MCF 10A (cell line): ENCODE data around the gene MOGAT3. TPM values are rescaled to one million over a fixed set of nuclear protein-coding genes. Genes with fewer than 3 reads are reported as not detected.
A peak's percentile ranks its signal among the peaks of the same experiment; 100 is the strongest.

Experiments
- BruUV-seq: library from RNA; stranded (reverse); fragments of 400-500 nt; replicated peaks from 2 replicates; lab custom pipeline; 2021; lab: Mats Ljungman, UMichigan
- CTCF ChIA-PET: fragments of 300-600 bp; sonication (Branson Sonifier 250); formaldehyde crosslinking; extraction: SDS; loops from one replicate; lab custom pipeline; 2021; ENCODE audit warnings: antibody characterized with exemption, inconsistent platforms; lab: Yijun Ruan, JAX
- POLR2A ChIA-PET: fragments of 300-600, 350-650 bp; sonication (Branson Sonifier 250); formaldehyde crosslinking; extraction: SDS; loops from one replicate; lab custom pipeline; 2020; ENCODE audit warnings: antibody characterized with exemption, inconsistent platforms; lab: Yijun Ruan, JAX
- DNase-seq: peaks from one replicate; pipeline ENCODE4 v3.0.0-alpha.2; 2018; ENCODE audit not compliant: unreplicated experiment
- H3K27ac Mint-ChIP-seq: one replicate; pipeline ENCODE4 v1.8.0; 2022; ENCODE audit warnings: mild to moderate bottlenecking, low read depth, mixed read lengths; ENCODE audit not compliant: unreplicated experiment
- H3K27me3 Mint-ChIP-seq: one replicate; pipeline ENCODE4 v1.8.0; 2022; ENCODE audit warnings: mixed read lengths; ENCODE audit not compliant: insufficient read depth, unreplicated experiment
- H3K36me3 Mint-ChIP-seq: one replicate; pipeline ENCODE4 v1.8.0; 2022; ENCODE audit warnings: mild to moderate bottlenecking, moderate library complexity, mixed read lengths; ENCODE audit not compliant: insufficient read depth, unreplicated experiment
- H3K4me1 Mint-ChIP-seq: one replicate; pipeline ENCODE4 v1.8.0; 2022; ENCODE audit warnings: mixed read lengths; ENCODE audit not compliant: insufficient read depth, unreplicated experiment
- H3K4me3 Mint-ChIP-seq: one replicate; pipeline ENCODE4 v1.8.0; 2022; ENCODE audit warnings: mild to moderate bottlenecking, moderate library complexity, mixed read lengths; ENCODE audit not compliant: unreplicated experiment
- H3K9me3 Mint-ChIP-seq: one replicate; pipeline ENCODE4 v1.8.0; 2022; ENCODE audit warnings: mixed read lengths; ENCODE audit not compliant: unreplicated experiment
- CTCF ChIP-seq: fragments of 200-600 bp; IDR thresholded peaks from one replicate; pipeline ENCODE4 v1.8.0; 2022; ENCODE audit warnings: antibody characterized with exemption, mild to moderate bottlenecking; ENCODE audit not compliant: unreplicated experiment
- intact Hi-C: fragments of 100-400 bp; cut with micrococcal nuclease; formaldehyde crosslinking; loops from 2 replicates; pipeline ENCODE4 v1.14.1; 2022
- total RNA-seq: library from RNA; stranded (reverse); gene quantifications from 2 replicates; pipeline ENCODE4 v1.2.3, GENCODE V29; 2022

The MOGAT3 gene
- total RNA-seq, 1 experiment from 2014 or later, result not detected

- H3K9me3 Mint-ChIP-seq, result no peaks in the 10 kb centered on the region
- H3K4me1 Mint-ChIP-seq, result peaks cover 35% of the 10 kb centered on the region
- intact Hi-C loops, result no loop called here
- H3K27ac Mint-ChIP-seq, result peak overlapping the region; percentile 11
- peaks cover 34% of the 10 kb centered on the region for H3K36me3 Mint-ChIP-seq
- peaks cover 17% of the 10 kb centered on the region for H3K27me3 Mint-ChIP-seq
- DNase-seq, result no peak
- ChIA-PET CTCF (interaction anchor here (0.6 to 6.6 kb wide), 10 partner anchors 12 to 93 kb away, joined by 3 to 70 read pairs (median 4); partner anchors contain the start of gene FIS1), POLR2A (interaction anchor here (0.6 to 3.5 kb wide), 7 partner anchors 9 to 531 kb away, joined by 3 to 28 read pairs (median 5); partner anchors contain the start of genes PLOD3, TRIM56 and VGF)
- no peak for TF ChIP-seq CTCF
- peak overlapping the region; percentile 42 for H3K4me3 Mint-ChIP-seq
- BruUV-seq, result no TSS peak
These were observed 44.6 kb downstream of the MOGAT3 start for GRCh38 chr7:101156277-101156676.

- H3K36me3 Mint-ChIP-seq, result peaks cover 34% of the 10 kb centered on the region
- TF ChIP-seq CTCF, result no peak
- peak overlapping the region; percentile 87 for H3K27ac Mint-ChIP-seq
- no TSS peak for BruUV-seq
- DNase-seq, result no peak
- peaks cover 17% of the 10 kb centered on the region for H3K27me3 Mint-ChIP-seq
- H3K9me3 Mint-ChIP-seq, result no peaks in the 10 kb centered on the region
- POLR2A ChIA-PET, result interaction anchor here (0.6 to 3.5 kb wide), 16 partner anchors 10 to 1719 kb away, joined by 3 to 28 read pairs (median 4); partner anchors contain the start of genes PLOD3, SERPINE1, TRIM56 and VGF
- H3K4me1 Mint-ChIP-seq, result peaks cover 35% of the 10 kb centered on the region
- CTCF ChIA-PET, result interaction anchor here (0.6 to 6.6 kb wide), 11 partner anchors 13 to 145 kb away, joined by 3 to 70 read pairs (median 4); no protein-coding TSS in a partner anchor
- intact Hi-C loops, result no loop called here
- H3K4me3 Mint-ChIP-seq, result peak overlapping the region; percentile 82
These were observed 45.5 kb downstream of the MOGAT3 start for GRCh38 chr7:101155303-101155702.

GRCh38 chr7:101154693-101155102 lies 46.1 kb downstream of the MOGAT3 start:
- no peak for TF ChIP-seq CTCF
- Mint-ChIP-seq H3K9me3 (no peaks in the 10 kb centered on the region), H3K27me3 (peaks cover 17% of the 10 kb centered on the region), H3K4me3 (peak overlapping the region; percentile 82), H3K36me3 (peaks cover 29% of the 10 kb centered on the region), H3K27ac (peak overlapping the region; percentile 87), H3K4me1 (peaks cover 29% of the 10 kb centered on the region)
- ChIA-PET POLR2A (interaction anchor here (0.7 to 3.5 kb wide), 16 partner anchors 10 to 1719 kb away, joined by 3 to 28 read pairs (median 4); partner anchors contain the start of genes PLOD3, SERPINE1, TRIM56 and VGF), CTCF (interaction anchor here (0.6 to 6.6 kb wide), 8 partner anchors 12 to 128 kb away, joined by 3 to 70 read pairs (median 7); no protein-coding TSS in a partner anchor)
- BruUV-seq, result no TSS peak
- no peak for DNase-seq
- intact Hi-C loops, result no loop called here

GRCh38 chr7:101153969-101154692 lies 46.7 kb downstream of the MOGAT3 start, which contains the start of gene AP1S1:
AP1S1 (plus strand) TSS chr7:101154476; CDS start chr7:101154515, 39 bp downstream.
- peak; percentile 93 for DNase-seq
- ChIA-PET CTCF (interaction anchor here (0.8 to 6.6 kb wide), 4 partner anchors 12 to 90 kb away, joined by 5 to 70 read pairs (median 15); partner anchors contain the start of gene FIS1), POLR2A (interaction anchor here (0.6 to 3.5 kb wide), 7 partner anchors 9 to 423 kb away, joined by 3 to 28 read pairs (median 4); partner anchors contain the start of genes VGF and ZNHIT1)
- peaks cover 24% of the 10 kb centered on the region for H3K36me3 Mint-ChIP-seq
- no TSS peak for BruUV-seq
- intact Hi-C loops, result no loop called here
- H3K4me3 Mint-ChIP-seq, result peak within 1 kb of the TSS; percentile 82
- H3K9me3 Mint-ChIP-seq, result no peaks in the 10 kb centered on the region
- peaks cover 17% of the 10 kb centered on the region for H3K27me3 Mint-ChIP-seq
- peaks cover 23% of the 10 kb centered on the region for H3K4me1 Mint-ChIP-seq
- no peak for TF ChIP-seq CTCF
- H3K27ac Mint-ChIP-seq, result peak within 1 kb of the TSS; percentile 87
